Measurements from ENCODE around the gene IRF7.

DNA sequence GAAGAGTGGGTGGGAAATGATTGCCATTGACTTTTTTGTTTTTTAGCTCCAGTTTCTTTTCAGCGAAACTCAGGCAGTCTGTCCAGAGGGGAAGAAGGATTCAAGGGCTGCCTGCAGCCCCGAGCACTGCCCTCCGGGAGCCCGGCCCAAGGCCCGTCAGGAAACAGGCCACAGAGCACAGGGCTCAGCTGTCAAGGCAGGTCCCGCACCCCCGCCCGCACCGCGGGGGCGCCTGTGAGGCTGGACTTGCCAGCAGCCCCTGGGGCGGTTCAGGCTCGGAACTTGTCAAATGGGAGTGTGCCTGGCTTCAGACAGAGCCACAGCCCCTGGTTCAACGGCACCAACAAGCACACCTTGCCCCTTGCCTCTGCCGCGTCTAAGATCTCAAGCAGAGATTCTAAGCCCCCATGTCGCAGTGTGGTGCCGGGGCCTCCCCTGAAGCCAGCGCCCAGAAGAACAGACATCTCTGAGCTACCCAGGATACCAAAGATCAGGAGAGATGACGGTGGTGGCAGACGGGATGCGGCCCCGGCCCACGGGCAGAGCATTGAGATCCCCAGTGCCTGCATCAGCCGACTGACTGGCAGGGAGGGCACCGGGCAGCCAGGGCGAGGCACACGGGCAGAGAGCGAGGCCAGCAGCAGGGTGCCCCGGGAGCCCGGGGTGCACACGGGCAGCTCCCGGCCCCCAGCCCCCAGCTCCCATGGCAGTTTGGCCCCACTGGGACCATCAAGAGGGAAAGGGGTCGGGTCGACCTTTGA is 8.6 kb downstream of the IRF7 start:
- TF ChIP-seq, protein P1, sequence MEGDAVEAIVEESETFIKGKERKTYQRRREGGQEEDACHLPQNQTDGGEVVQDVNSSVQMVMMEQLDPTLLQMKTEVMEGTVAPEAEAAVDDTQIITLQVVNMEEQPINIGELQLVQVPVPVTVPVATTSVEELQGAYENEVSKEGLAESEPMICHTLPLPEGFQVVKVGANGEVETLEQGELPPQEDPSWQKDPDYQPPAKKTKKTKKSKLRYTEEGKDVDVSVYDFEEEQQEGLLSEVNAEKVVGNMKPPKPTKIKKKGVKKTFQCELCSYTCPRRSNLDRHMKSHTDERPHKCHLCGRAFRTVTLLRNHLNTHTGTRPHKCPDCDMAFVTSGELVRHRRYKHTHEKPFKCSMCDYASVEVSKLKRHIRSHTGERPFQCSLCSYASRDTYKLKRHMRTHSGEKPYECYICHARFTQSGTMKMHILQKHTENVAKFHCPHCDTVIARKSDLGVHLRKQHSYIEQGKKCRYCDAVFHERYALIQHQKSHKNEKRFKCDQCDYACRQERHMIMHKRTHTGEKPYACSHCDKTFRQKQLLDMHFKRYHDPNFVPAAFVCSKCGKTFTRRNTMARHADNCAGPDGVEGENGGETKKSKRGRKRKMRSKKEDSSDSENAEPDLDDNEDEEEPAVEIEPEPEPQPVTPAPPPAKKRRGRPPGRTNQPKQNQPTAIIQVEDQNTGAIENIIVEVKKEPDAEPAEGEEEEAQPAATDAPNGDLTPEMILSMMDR (IDR thresholded peaks at IDR 0.05) = no peak
- no peak for TF ChIP-seq POLR2A (IDR thresholded peaks at IDR 0.05)

Measured in heart left ventricle (tissue), 13 donors.